Measurements from ENCODE around the gene SAMD13. TPM values are rescaled to one million over a fixed set of nuclear protein-coding genes. Genes with fewer than 3 reads are reported as not detected.

Gene SAMD13
- total RNA-seq, 1 experiment from 2014 or later = 0.61 TPM

DNA sequence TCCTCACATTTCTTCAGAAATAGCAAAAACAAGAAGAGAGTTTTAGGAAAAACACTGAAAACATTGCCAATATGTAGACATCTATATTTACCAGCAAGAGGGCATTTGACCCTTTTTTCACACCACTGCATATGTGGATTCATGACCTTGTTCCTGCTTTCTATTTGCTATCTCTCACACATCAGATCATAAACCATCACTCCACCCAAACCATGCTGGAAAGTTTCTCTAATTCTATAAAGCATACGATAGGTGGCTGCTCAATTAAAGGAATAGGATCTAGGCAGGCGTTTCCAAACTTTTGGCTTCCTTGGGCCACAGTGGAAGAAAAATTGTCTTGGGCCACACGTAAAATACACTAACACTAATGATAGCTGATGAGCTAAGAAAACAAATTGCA, 35.6 kb upstream of the SAMD13 start:
- Mint-ChIP-seq H3K4me1 (peaks cover 1 to 2% of the 10 kb centered on the region in 2 experiments), H3K27ac (no peak overlapping the region), H3K9me3 (no peaks in the 10 kb centered on the region), H3K36me3 (ENCODE audit: insufficient read depth in 1 of 3, low read depth in 3 of 3) (no peaks in the 10 kb centered on the region), H3K27me3 (ENCODE audit: low read depth) (peaks cover 5% of the 10 kb centered on the region), H3K4me3 (no peak overlapping the region)
- H3K4me2 ChIP-seq (ENCODE audit: insufficient read depth, insufficient read length, low read length) = no peak overlapping the region
- no peak overlapping the region for H2BK15ac ChIP-seq (ENCODE audit: low read depth, low read length)
- no peaks in the 10 kb centered on the region for H3K4me1 ChIP-seq (ENCODE audit: insufficient read depth, low read length)
- no peak overlapping the region for H2AK5ac ChIP-seq (ENCODE audit: insufficient read length, low read length)
- no peak overlapping the region for H4K8ac ChIP-seq (replicated peaks; ENCODE audit: insufficient read length, low read depth, low read length)
- no peaks in the 10 kb centered on the region for H3K23me2 ChIP-seq (ENCODE audit: insufficient read length, low read depth, low read length, poor library complexity, severe bottlenecking)
- no peak overlapping the region for H4K91ac ChIP-seq (ENCODE audit: insufficient read length, low read depth, low read length)
- no peak overlapping the region for H3K4ac ChIP-seq (ENCODE audit: low read depth, low read length)
- no peak overlapping the region for H3K56ac ChIP-seq (ENCODE audit: insufficient read length, low read depth, low read length)
- DNase-seq = no peak
- H2BK12ac ChIP-seq (ENCODE audit: insufficient read length, low read depth, low read length) = no peak overlapping the region
- no peak overlapping the region for H3K23ac ChIP-seq (ENCODE audit: insufficient read length, low read depth, low read length)
- no peak overlapping the region for H3T11ph ChIP-seq (ENCODE audit: low read length)
- H3K79me1 ChIP-seq (ENCODE audit: insufficient read depth, low read depth, low read length, poor library complexity, severe bottlenecking) = no peaks in the 10 kb centered on the region
- WGBS (ENCODE audit: extremely low coverage, insufficient read length, low lambda C conversion rate) = no CpG with 5 or more reads among the region's 3 CpGs
- H3K9me3 ChIP-seq (ENCODE audit: control insufficient read depth, low read depth, low read length) = no peaks in the 10 kb centered on the region
- H2BK20ac ChIP-seq (ENCODE audit: low read depth, low read length, poor library complexity, severe bottlenecking) = no peak overlapping the region
- no peak overlapping the region for H2AFZ ChIP-seq (ENCODE audit: low read length)
- no peaks in the 10 kb centered on the region for H3K79me2 ChIP-seq (ENCODE audit: insufficient read depth, low read length)
- H3K27ac ChIP-seq (ENCODE audit: insufficient read length, low read depth, low read length) = no peak overlapping the region
- H3K27me3 ChIP-seq (ENCODE audit: insufficient read depth, low read length) = no peaks in the 10 kb centered on the region
- no peak overlapping the region for H2BK120ac ChIP-seq (ENCODE audit: low read depth, low read length, poor library complexity, severe bottlenecking)
- no peaks in the 10 kb centered on the region for H4K20me1 ChIP-seq (ENCODE audit: control insufficient read depth, insufficient read depth, insufficient read length)
- H3K18ac ChIP-seq (ENCODE audit: insufficient read length, low read depth, low read length) = no peak overlapping the region
- H2BK5ac ChIP-seq (ENCODE audit: insufficient read length, low read length) = no peak overlapping the region
- H3K9ac ChIP-seq (ENCODE audit: extremely low read depth, insufficient read length, low read length) = no peak overlapping the region
- no peak overlapping the region for H3K14ac ChIP-seq (ENCODE audit: insufficient read depth, low read length)
- H4K5ac ChIP-seq (ENCODE audit: insufficient read length, low read depth, low read length) = no peak overlapping the region
- TF ChIP-seq, protein P1, sequence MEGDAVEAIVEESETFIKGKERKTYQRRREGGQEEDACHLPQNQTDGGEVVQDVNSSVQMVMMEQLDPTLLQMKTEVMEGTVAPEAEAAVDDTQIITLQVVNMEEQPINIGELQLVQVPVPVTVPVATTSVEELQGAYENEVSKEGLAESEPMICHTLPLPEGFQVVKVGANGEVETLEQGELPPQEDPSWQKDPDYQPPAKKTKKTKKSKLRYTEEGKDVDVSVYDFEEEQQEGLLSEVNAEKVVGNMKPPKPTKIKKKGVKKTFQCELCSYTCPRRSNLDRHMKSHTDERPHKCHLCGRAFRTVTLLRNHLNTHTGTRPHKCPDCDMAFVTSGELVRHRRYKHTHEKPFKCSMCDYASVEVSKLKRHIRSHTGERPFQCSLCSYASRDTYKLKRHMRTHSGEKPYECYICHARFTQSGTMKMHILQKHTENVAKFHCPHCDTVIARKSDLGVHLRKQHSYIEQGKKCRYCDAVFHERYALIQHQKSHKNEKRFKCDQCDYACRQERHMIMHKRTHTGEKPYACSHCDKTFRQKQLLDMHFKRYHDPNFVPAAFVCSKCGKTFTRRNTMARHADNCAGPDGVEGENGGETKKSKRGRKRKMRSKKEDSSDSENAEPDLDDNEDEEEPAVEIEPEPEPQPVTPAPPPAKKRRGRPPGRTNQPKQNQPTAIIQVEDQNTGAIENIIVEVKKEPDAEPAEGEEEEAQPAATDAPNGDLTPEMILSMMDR (conservative IDR thresholded peaks at IDR 0.05) = no peak
